DMS114 treated with DMSO at 0.1 percent for 48 hours (cell line): ENCODE data around the gene PSMA5.

Experiments
- DNase-seq: peaks from one replicate; lab custom pipeline; 2025; ENCODE audit not compliant: unreplicated experiment; lab: John Stamatoyannopoulos, UW

Gene PSMA5

GRCh38 chr1:109370712-109371340 is 55.4 kb downstream of the PSMA5 start:
- DNase-seq = no peak

GRCh38 chr1:109369167-109369746 is 57.0 kb downstream of the PSMA5 start:
- no peak for DNase-seq

GRCh38 chr1:109368464-109368863 is 57.8 kb downstream of the PSMA5 start:
- no peak for DNase-seq

- no peak for DNase-seq
Measured at GRCh38 chr1:109367626-109368025, 58.6 kb downstream of the PSMA5 start.

GRCh38 chr1:109365642-109366204 is 60.5 kb downstream of the PSMA5 start:
- no peak for DNase-seq

- DNase-seq = no peak
Measured at GRCh38 chr1:109361649-109362048, 64.6 kb downstream of the PSMA5 start.

GRCh38 chr1:109361069-109361468 is 65.2 kb downstream of the PSMA5 start:
- DNase-seq = no peak

GRCh38 chr1:109357616-109358015 is 68.6 kb downstream of the PSMA5 start:
- DNase-seq = no peak

GRCh38 chr1:109356915-109357314 is 69.3 kb downstream of the PSMA5 start:
- no peak for DNase-seq

- DNase-seq = no peak
Measured at GRCh38 chr1:109356505-109356904, 69.7 kb downstream of the PSMA5 start.

- DNase-seq = no peak
Measured at GRCh38 chr1:109354929-109355328, 71.3 kb downstream of the PSMA5 start.

GRCh38 chr1:109351457-109351856 is 74.8 kb downstream of the PSMA5 start:
- no peak for DNase-seq

- no peak for DNase-seq
Measured at GRCh38 chr1:109350655-109351054, 75.6 kb downstream of the PSMA5 start.

- DNase-seq = no peak
Measured at GRCh38 chr1:109350182-109350581, 76.1 kb downstream of the PSMA5 start.
